ENCODE results near the gene TMEM42. TPM values are rescaled to one million over a fixed set of nuclear protein-coding genes. Genes with fewer than 3 reads are reported as not detected.

The TMEM42 gene
- total and polyA plus RNA-seq, 10 of the 15 experiments (the other 5 are each of a cell fraction or from before 2014, with no cell fraction given) = 5.0 to 20.5 (median 12.2) TPM

- WGBS (ENCODE audit: insufficient coverage, insufficient replicate concordance, low lambda C conversion rate, missing lambda C conversion rate) = 24% methylated on average over 4 of the region's 4 CpGs
- Histone ChIP-seq H3K4me1 (ENCODE audit: control insufficient read depth, insufficient read depth, low read length) (no peaks in the 10 kb centered on the region), H3K4me3 (no peak overlapping the region), H3K4me2 (ENCODE audit: control insufficient read depth, insufficient read depth) (no peak overlapping the region), H3K27ac (ENCODE audit: control insufficient read depth, insufficient read depth) (no peak overlapping the region), H3K9me3 (replicated peaks; ENCODE audit: control insufficient read depth, insufficient read depth, low read length) (no peaks in the 10 kb centered on the region), H4K20me1 (ENCODE audit: control insufficient read depth, insufficient read depth) (no peaks in the 10 kb centered on the region), H3K79me2 (ENCODE audit: control insufficient read depth, insufficient read depth, low read length) (no peaks in the 10 kb centered on the region), H3K9ac (ENCODE audit: control insufficient read depth, insufficient read depth, low read length) (no peak overlapping the region), H2AFZ (ENCODE audit: control insufficient read depth, low read depth, low read length) (no peak overlapping the region), H3K36me3 (ENCODE audit: control insufficient read depth in 2 of 2, insufficient read depth in 2 of 2, low read length in 1 of 2) (no peaks in the 10 kb centered on the region), H3K27me3 (replicated peaks in 1 of 2; ENCODE audit: control insufficient read depth in 2 of 2, insufficient read depth in 2 of 2, low read length in 1 of 2) (no peaks in the 10 kb centered on the region)
- ATAC-seq = no peak
- POLR2A ChIA-PET = interaction anchor here (0.5 kb wide), 1 partner anchor 49 kb away, joined by 4 read pairs; no protein-coding TSS in a partner anchor
- RAD21 ChIA-PET (ENCODE audit: unreplicated experiment) = no interaction called here
- DNase-seq (ENCODE audit: low read depth, low spot score) = no peak
- intact Hi-C loops (cut with micrococcal nuclease; ENCODE audit: unreplicated experiment) (no loop called here), in situ Hi-C loops (cut with MboI) (no loop called here)
- no peak for FAIRE-seq
- BruUV-seq (replicated peaks) = no TSS peak
- SMC1A ChIA-PET (ENCODE audit: uncharacterized antibody, unreplicated experiment) = no interaction called here
- CTCF ChIA-PET = interaction anchor here (1.6 kb wide), 1 partner anchor 12 kb away, joined by 4 read pairs; no protein-coding TSS in a partner anchor
- TF ChIP-seq FOS (IDR thresholded peaks at IDR 0.05; ENCODE audit: borderline replicate concordance, extremely low read depth, insufficient read length) (no peak), RAD51 (IDR thresholded peaks at IDR 0.05) (no peak), CHD2 (IDR thresholded peaks at IDR 0.05; ENCODE audit: borderline replicate concordance, low read depth, low read length) (no peak), SRF (IDR thresholded peaks at IDR 0.05; ENCODE audit: low read depth in 2 of 2, low read length in 2 of 2) (no peak), HDAC6 (IDR thresholded peaks at IDR 0.05; ENCODE audit: unreplicated experiment) (no peak), YBX1 (IDR thresholded peaks at IDR 0.05) (no peak), POLR2A (IDR thresholded peaks at IDR 0.05; ENCODE audit: low read depth, low read length) (no peak), REST (IDR thresholded peaks at IDR 0.05; ENCODE audit: low read depth, low read length) (no peak), BHLHE40 (IDR thresholded peaks at IDR 0.05; ENCODE audit: borderline replicate concordance in 1 of 2, low read depth in 2 of 2, low read length in 1 of 2) (no peak), HCFC1 (IDR thresholded peaks at IDR 0.05; ENCODE audit: low read length) (no peak), SIX5 (IDR thresholded peaks at IDR 0.05; ENCODE audit: low read depth, low read length, severe bottlenecking) (no peak), E4F1 (IDR thresholded peaks at IDR 0.05; ENCODE audit: borderline replicate concordance, partially characterized antibody) (no peak), EZH2 (IDR thresholded peaks at IDR 0.05; ENCODE audit: borderline replicate concordance, control insufficient read depth, low read depth, low read length) (no peak), RELA (IDR thresholded peaks at IDR 0.05; ENCODE audit: borderline replicate concordance, partially characterized antibody) (no peak), SREBF2 (IDR thresholded peaks at IDR 0.05; ENCODE audit: low read length) (no peak), MEF2A (IDR thresholded peaks at IDR 0.05; ENCODE audit: insufficient read depth, low read depth, low read length) (no peak), E2F8 (IDR thresholded peaks at IDR 0.05; ENCODE audit: low read depth, partially characterized antibody) (no peak)
Measured at GRCh38 chr3:44902628-44903027, 40.9 kb downstream of the TMEM42 start.

Data from GM12878 (cell line).